K562 (cell line): Measurements from ENCODE around the gene SP2. TPM values are rescaled to one million over a fixed set of nuclear protein-coding genes. Genes with fewer than 3 reads are reported as not detected.

ENCODE experiments used
- BCL6 ChIP-seq: fragments of 250-450 bp; sonication (Bioruptor Pico); IDR thresholded peaks from 2 replicates; pipeline ENCODE4 v1.4.0; 2020
- BRD9 ChIP-seq: fragments of 450-650 bp; IDR thresholded peaks from 2 replicates; pipeline ENCODE4 v1.6.1; 2018; ENCODE audit warnings: low read depth; ENCODE audit not compliant: partially characterized antibody
- CBX3 ChIP-seq, 2 experiments: IDR thresholded peaks; 1 replicate in 1 of 2; 2 replicates in 1 of 2; pipeline ENCODE4 v1.6.1; 2012; ENCODE audit warnings: inconsistent platforms in 2 of 2, low read length in 2 of 2, borderline replicate concordance in 1 of 2, control low read depth in 1 of 2
- DIDO1 ChIP-seq: fragments of 450-650 bp; IDR thresholded peaks from 2 replicates; pipeline ENCODE4 v1.6.1; 2016; ENCODE audit warnings: low read depth, missing biosample characterization, missing genetic modification characterization
- EZH2 ChIP-seq: IDR thresholded peaks from 2 replicates; pipeline ENCODE4 v1.6.1; 2012; ENCODE audit warnings: low read depth, mild to moderate bottlenecking, inconsistent platforms, low read length, borderline replicate concordance
- GTF2E2 ChIP-seq: fragments of 200-800 bp; sonication (Bioruptor generic); IDR thresholded peaks from 2 replicates; pipeline ENCODE4 v1.6.1; 2016; ENCODE audit warnings: missing genetic modification characterization, missing compliant biosample characterization
- MAFF ChIP-seq: IDR thresholded peaks from 2 replicates; pipeline ENCODE4 v1.6.1; 2012; ENCODE audit warnings: low read length, improper control_type of control experiment
- MBD1 ChIP-seq: fragments of 250-450 bp; sonication (Bioruptor Pico); IDR thresholded peaks from 2 replicates; pipeline ENCODE4 v1.8.0; 2022; ENCODE audit warnings: inconsistent platforms
- MXD1 ChIP-seq: fragments of 250-450 bp; sonication (Bioruptor Pico); IDR thresholded peaks from 2 replicates; pipeline ENCODE4 v1.8.0; 2021; ENCODE audit warnings: borderline replicate concordance, mild to moderate bottlenecking, moderate library complexity; ENCODE audit not compliant: poor library complexity, severe bottlenecking
- NCOR1 ChIP-seq: fragments of 450-650 bp; IDR thresholded peaks from 2 replicates; pipeline ENCODE4 v1.6.1; 2016; ENCODE audit warnings: mild to moderate bottlenecking, moderate library complexity
- PRPF4 ChIP-seq: fragments of 200-400 bp; formaldehyde crosslinking; IDR thresholded peaks from one replicate; pipeline ENCODE4 v1.6.1; 2017; ENCODE audit warnings: low read length, low read depth, mild to moderate bottlenecking; ENCODE audit not compliant: insufficient read depth, poor library complexity, severe bottlenecking
- RCOR1 ChIP-seq, 2 experiments: IDR thresholded peaks; 2 replicates each; pipeline ENCODE4 v1.6.1; 2012; ENCODE audit warnings: low read depth in 2 of 2, low read length in 2 of 2, borderline replicate concordance in 1 of 2, improper control_type of control experiment in 1 of 2
- SAFB2 ChIP-seq: fragments of 200-400 bp; formaldehyde crosslinking; IDR thresholded peaks from 2 replicates; pipeline ENCODE4 v1.6.1; 2018; ENCODE audit warnings: borderline replicate concordance, low read length, low read depth, moderate library complexity; ENCODE audit not compliant: severe bottlenecking
- SFPQ ChIP-seq: fragments of 200-400 bp; formaldehyde crosslinking; IDR thresholded peaks from 2 replicates; pipeline ENCODE4 v1.6.1; 2017; ENCODE audit warnings: mild to moderate bottlenecking, low read depth, low read length, moderate library complexity
- SMAD1 ChIP-seq: fragments of 150-350 bp; IDR thresholded peaks from 2 replicates; pipeline ENCODE4 v1.6.1; 2014; ENCODE audit warnings: low read length, low read depth; ENCODE audit not compliant: partially characterized antibody
- SOX6 ChIP-seq: fragments of 450-650 bp; IDR thresholded peaks from 2 replicates; pipeline ENCODE4 v1.6.1; 2014; ENCODE audit warnings: mild to moderate bottlenecking
- TAF7 ChIP-seq: fragments of 450-650 bp; IDR thresholded peaks from 2 replicates; pipeline ENCODE4 v1.6.1; 2016; ENCODE audit warnings: missing genetic modification characterization, missing compliant biosample characterization
- ZKSCAN3 ChIP-seq: fragments of 250-450 bp; sonication (Bioruptor Pico); IDR thresholded peaks from 2 replicates; pipeline ENCODE4 v1.4.0; 2020
- ZMIZ1 ChIP-seq, 2 experiments: fragments of 150-350 bp in 1 of 2; IDR thresholded peaks; 2 replicates each; pipeline ENCODE4 v1.6.1; 2012 to 2016; ENCODE audit warnings: low read depth in 2 of 2, low read length in 2 of 2, mild to moderate bottlenecking in 1 of 2, moderate library complexity in 1 of 2
- ZNF197 ChIP-seq: fragments of 200-800 bp; sonication (Bioruptor generic); IDR thresholded peaks from 2 replicates; pipeline ENCODE4 v1.6.1; 2016; ENCODE audit warnings: low read depth, missing genetic modification characterization, missing compliant biosample characterization
- ZNF431 ChIP-seq: sonication (generic); formaldehyde crosslinking; IDR thresholded peaks from 2 replicates; pipeline ENCODE4 v1.8.0; 2022; ENCODE audit warnings: mild to moderate bottlenecking, missing genetic modification reagents
- polyA plus RNA-seq, 8 experiments: library from polyadenylated mRNA; depleted of rRNA in 4 of 8; stranded (reverse) in 5 of 8; unstranded in 3 of 8; fragments of >200 nt; fragmentation: Nextera tagmentation in 2 of 8; fragmentation: Illumina TruSeq in 1 of 8; extraction: Ambion mirVana in 2 of 8; extraction: Trizol in 1 of 8; gene quantifications; 2 replicates each; pipeline versions ENCODE4 v1.2.1 to v1.2.3, GENCODE V29; 2011 to 2014; ENCODE audit warnings: inconsistent platforms in 1 of 8, missing spikeins in 1 of 8
- total RNA-seq, 7 experiments: library from RNA; depleted of rRNA in 6 of 7; stranded (reverse); fragments of >200 nt in 6 of 7; fragmentation: Illumina TruSeq in 2 of 7; extraction: Trizol in 2 of 7; gene quantifications; 2 replicates each; pipeline versions ENCODE4 v1.2.1 to v1.2.3, GENCODE V29; 2011 to 2021; ENCODE audit warnings: low replicate concordance in 1 of 7

The SP2 gene
- total and polyA plus RNA-seq, 9 of the 15 experiments (the other 6 are each of a cell fraction or from before 2014, with no cell fraction given), result 0.77 to 22.3 (median 2.3) TPM

GRCh38 chr17:47866941-47867340 is 29.1 kb upstream of the SP2 start (continued):
- TF ChIP-seq BRD9, result peak; percentile 70
- no peak for TF ChIP-seq MXD1 (CRISPR knock-in tag)
- TF ChIP-seq ZKSCAN3 (CRISPR knock-in tag), result no peak
- peak; percentile 97 for TF ChIP-seq ZNF197 (CRISPR knock-in tag)
- no peak for TF ChIP-seq TAF7 (tag)
- TF ChIP-seq SOX6, result peak; percentile 98
- 0 out of 2 replicates have a peak, but pooled peaks have one; percentile 34 for TF ChIP-seq GTF2E2
- no peak for TF ChIP-seq ZNF431 (CRISPR knock-in tag)
- TF ChIP-seq ZMIZ1 (IDR thresholded peaks at IDR 0.05; ENCODE audit: low read depth in 2 of 2, low read length in 2 of 2), result peak in 1 of 2 experiments; percentile 96; a peak in 2 of 4 replicates
- TF ChIP-seq SFPQ, result no peak
- no peak for TF ChIP-seq MAFF
- no peak for TF ChIP-seq SAFB2
- TF ChIP-seq DIDO1 (tag), result peak; percentile 49; the same call in 1 of the 2 replicates
- TF ChIP-seq NCOR1, result peak; percentile 99
- TF ChIP-seq BCL6 (CRISPR knock-in tag), result peak; percentile 85; the same call in 1 of the 2 replicates
- TF ChIP-seq PRPF4, result no peak
- TF ChIP-seq RCOR1 (IDR thresholded peaks at IDR 0.05; ENCODE audit: borderline replicate concordance in 1 of 2, low read depth in 2 of 2, low read length in 2 of 2), result peak in 1 of 2 experiments; percentile 97; a peak in 2 of 4 replicates
- TF ChIP-seq SMAD1, result peak; percentile 77
- TF ChIP-seq MBD1 (CRISPR knock-in tag), result no peak
- TF ChIP-seq CBX3 (IDR thresholded peaks at IDR 0.05; ENCODE audit: borderline replicate concordance in 1 of 2, low read length in 2 of 2), result peak in 1 of 2 experiments; percentile 50; a peak in 1 of 3 replicates
- TF ChIP-seq EZH2, result no peak; the same call in 1 of the 2 replicates
